Muscle of leg (tissue), 11 donors: Measurements from ENCODE around the gene HOMEZ. TPM values are rescaled to one million over a fixed set of nuclear protein-coding genes. Genes with fewer than 3 reads are reported as not detected.
A peak's percentile ranks its signal among the peaks of the same experiment; 100 is the strongest.
"Not testable (repeated sequence)": the region's sequence is repeated elsewhere in the genome, so short reads cannot be mapped to it uniquely, and the experiment has no call there.

ENCODE experiments used
- DNase-seq: peaks from one replicate; pipeline ENCODE4 v3.0.0; 2013
- H3K27ac ChIP-seq: one replicate; pipeline ENCODE4 v1.5.1; 2013; ENCODE audit warnings: mild to moderate bottlenecking, low read length, control low read depth
- H3K27me3 ChIP-seq: one replicate; pipeline ENCODE4 v1.6.1; 2013; ENCODE audit warnings: low read length; ENCODE audit not compliant: control insufficient read depth, insufficient read depth
- H3K36me3 ChIP-seq: one replicate; pipeline ENCODE4 v1.6.1; 2013; ENCODE audit warnings: low read length; ENCODE audit not compliant: control insufficient read depth, insufficient read depth
- H3K4me1 ChIP-seq: one replicate; pipeline ENCODE4 v1.6.1; 2013; ENCODE audit warnings: low read length; ENCODE audit not compliant: control insufficient read depth, insufficient read depth
- H3K4me3 ChIP-seq: one replicate; pipeline ENCODE4 v1.5.1; 2013; ENCODE audit warnings: low read length, control low read depth
- H3K9me3 ChIP-seq: replicated peaks from 2 replicates; pipeline ENCODE4 v1.6.1; 2013; ENCODE audit warnings: low read depth, low read length; ENCODE audit not compliant: control insufficient read depth
- WGBS: methylation state at CpG from one replicate; pipeline ENCODE4 v1.1.5; 2013; ENCODE audit warnings: missing lambda C conversion rate; ENCODE audit not compliant: insufficient coverage; 5-methylcytosine and 5-hydroxymethylcytosine counted together
- polyA plus RNA-seq, 8 donors: library from polyadenylated mRNA; unstranded; fragments of 120-200 nt; gene quantifications; one replicate each; pipeline versions ENCODE4 v1.2.1 to v1.2.3, GENCODE V29; 2013; ENCODE audit warnings: inconsistent platforms in 1 of 8, low replicate concordance in 1 of 8; ENCODE audit not compliant: insufficient read length in 8 of 8, insufficient read depth in 1 of 8
- total RNA-seq: library from RNA; stranded (reverse); fragments of 120-200 nt; gene quantifications from one replicate; pipeline ENCODE4 v1.2.4, GENCODE V29; 2013

HOMEZ gene
- total and polyA plus RNA-seq, 9 donors, result 8.6 to 12.6 (median 10.9) TPM

DNA sequence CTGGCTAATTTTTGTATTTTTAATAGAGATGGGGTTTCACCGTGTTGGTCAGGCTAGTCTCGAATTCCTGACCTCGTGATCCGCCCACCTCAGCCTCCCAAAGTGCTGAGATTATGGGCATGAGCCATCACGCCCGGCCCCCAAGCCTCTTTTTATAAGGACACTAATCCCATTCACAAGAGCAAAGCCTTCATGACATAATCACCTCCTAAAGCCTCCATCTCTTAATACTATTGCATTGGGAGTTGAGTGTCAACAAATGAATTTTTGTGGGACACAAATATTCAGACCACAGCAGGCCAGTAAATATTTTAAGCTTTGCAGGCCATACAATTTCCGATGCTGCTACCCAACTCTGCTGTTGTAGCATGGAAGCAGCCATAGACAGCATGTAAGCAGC lies 37.3 kb downstream of the HOMEZ start:
- Histone ChIP-seq H3K27me3 (peaks cover 2% of the 10 kb centered on the region), H3K36me3 (no peaks in the 10 kb centered on the region), H3K9me3 (no peaks in the 10 kb centered on the region), H3K4me1 (no peaks in the 10 kb centered on the region), H3K27ac (no peak overlapping the region), H3K4me3 (no peak overlapping the region)
- WGBS, result no CpG with 5 or more reads among the region's 7 CpGs
- no peak for DNase-seq

GRCh38 chr14:23245282-23245681 lies 40.6 kb downstream of the HOMEZ start:
- Histone ChIP-seq H3K4me3 (no peak overlapping the region), H3K27me3 (peaks cover 2% of the 10 kb centered on the region), H3K36me3 (no peaks in the 10 kb centered on the region), H3K4me1 (no peaks in the 10 kb centered on the region), H3K9me3 (no peaks in the 10 kb centered on the region), H3K27ac (no peak overlapping the region)
- no peak for DNase-seq

DNA sequence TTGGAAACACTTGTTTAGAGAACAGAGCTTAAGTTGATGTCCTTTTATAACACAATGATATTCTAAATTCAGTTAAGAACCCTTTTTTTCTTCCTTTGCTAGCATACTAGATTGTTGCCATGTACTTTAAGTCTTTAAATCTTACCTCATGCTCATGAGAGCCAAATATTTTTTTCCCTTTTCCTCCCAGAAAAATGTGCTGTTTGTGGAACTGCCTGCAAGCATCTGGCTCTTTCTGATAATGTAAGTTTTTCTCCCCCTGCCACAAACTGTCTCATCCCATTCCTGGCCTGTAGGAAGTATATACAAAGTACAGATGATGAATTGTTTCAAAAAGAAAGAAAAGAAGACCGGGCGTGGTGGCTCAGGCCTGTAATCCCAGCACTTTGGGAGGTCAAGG lies 42.9 kb downstream of the HOMEZ start:
- no CpG with 5 or more reads among the region's 2 CpGs for WGBS
- peaks cover 3% of the 10 kb centered on the region for H3K4me1 ChIP-seq
- H3K36me3 ChIP-seq, result no peaks in the 10 kb centered on the region
- H3K27ac ChIP-seq, result no peak overlapping the region
- peaks cover 2% of the 10 kb centered on the region for H3K27me3 ChIP-seq
- no peaks in the 10 kb centered on the region for H3K9me3 ChIP-seq
- DNase-seq, result peak; percentile 68
- no peak overlapping the region for H3K4me3 ChIP-seq

DNA sequence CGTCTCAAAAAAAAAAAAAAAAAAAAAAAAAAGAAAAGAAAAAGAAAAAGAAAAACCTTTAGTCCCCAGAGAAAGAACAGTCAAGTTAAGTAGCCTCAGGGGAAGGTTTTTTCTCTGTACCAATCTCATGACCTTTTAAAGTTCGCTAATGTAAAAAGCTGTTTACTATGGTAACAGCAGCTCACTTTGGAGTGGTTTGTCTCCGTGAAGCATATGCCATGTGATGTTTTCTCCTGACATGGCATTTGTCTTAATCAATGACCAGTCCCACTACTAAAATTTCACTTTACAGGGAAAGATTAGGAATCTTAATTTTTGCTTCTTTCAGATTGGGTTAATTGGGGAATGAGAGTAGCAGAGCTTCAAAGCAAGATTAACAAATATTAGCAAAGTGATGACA lies 43.9 kb downstream of the HOMEZ start:
- Histone ChIP-seq H3K27ac (no peak overlapping the region), H3K9me3 (no peaks in the 10 kb centered on the region), H3K4me3 (no peak overlapping the region), H3K27me3 (no peaks in the 10 kb centered on the region), H3K36me3 (no peaks in the 10 kb centered on the region), H3K4me1 (peaks cover 8% of the 10 kb centered on the region)
- DNase-seq, result no peak
- no CpG with 5 or more reads among the region's 3 CpGs for WGBS

DNA sequence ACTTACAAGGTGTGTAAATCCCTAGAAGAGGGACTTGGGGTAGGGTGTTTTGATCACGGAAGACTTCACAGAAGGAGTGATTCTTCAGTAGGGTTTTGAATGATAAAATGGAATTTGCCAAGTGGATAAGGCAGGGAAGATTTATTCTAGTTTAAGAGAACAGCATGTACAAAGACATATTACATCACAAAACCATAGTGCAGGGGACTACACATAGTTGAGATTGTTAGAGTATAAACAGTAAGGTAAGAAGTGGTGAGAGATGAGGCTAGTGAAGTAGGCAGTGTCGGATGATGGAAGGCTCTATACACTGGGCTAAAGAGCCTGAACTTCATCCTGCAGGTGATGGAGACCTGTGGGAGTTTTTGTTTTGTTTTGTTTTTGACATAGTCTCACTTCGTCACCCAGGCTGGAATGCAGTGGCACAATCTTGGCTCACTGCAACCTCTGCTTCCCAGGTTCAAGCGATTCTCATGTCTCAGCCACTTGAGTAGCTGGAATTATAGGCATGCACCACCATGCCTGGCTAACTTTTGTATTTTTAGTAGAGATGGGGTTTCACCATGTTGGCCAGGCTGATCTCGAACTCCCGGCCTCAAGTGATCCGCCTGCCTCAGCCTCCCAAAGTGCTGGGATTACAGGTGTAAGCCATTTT lies 44.7 kb downstream of the HOMEZ start:
- H3K9me3 ChIP-seq, H3K27ac ChIP-seq, DNase-seq, H3K4me3 ChIP-seq, H3K36me3 ChIP-seq, H3K4me1 ChIP-seq, H3K27me3 ChIP-seq: not testable (repeated sequence)
- 83% methylated on average over 1 of the region's 7 CpGs for WGBS

DNA sequence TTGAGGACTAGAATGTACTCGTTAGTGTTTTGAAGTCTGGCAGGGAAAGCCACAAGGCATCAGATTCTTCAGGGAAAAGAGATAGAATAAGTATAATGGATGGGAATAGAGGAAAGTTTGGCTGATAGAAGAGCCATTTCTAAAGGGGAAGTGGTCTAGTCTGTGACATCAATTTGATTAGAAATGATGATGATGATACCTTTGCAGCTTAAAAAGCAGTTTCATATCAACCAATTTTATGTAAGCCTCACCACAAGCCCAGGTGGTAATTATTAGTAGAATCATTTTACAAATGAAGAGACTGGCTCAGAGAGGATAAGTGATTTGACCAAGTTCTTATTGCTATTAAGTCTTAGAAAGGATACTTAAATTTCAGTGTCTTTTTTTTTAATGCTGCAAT lies 45.3 kb downstream of the HOMEZ start:
- no CpG with 5 or more reads among the region's 1 CpG for WGBS
- no peak for DNase-seq
- Histone ChIP-seq H3K9me3 (no peaks in the 10 kb centered on the region), H3K4me3 (no peak overlapping the region), H3K4me1 (peaks cover 8% of the 10 kb centered on the region), H3K36me3 (no peaks in the 10 kb centered on the region), H3K27ac (no peak overlapping the region), H3K27me3 (no peaks in the 10 kb centered on the region)

DNA sequence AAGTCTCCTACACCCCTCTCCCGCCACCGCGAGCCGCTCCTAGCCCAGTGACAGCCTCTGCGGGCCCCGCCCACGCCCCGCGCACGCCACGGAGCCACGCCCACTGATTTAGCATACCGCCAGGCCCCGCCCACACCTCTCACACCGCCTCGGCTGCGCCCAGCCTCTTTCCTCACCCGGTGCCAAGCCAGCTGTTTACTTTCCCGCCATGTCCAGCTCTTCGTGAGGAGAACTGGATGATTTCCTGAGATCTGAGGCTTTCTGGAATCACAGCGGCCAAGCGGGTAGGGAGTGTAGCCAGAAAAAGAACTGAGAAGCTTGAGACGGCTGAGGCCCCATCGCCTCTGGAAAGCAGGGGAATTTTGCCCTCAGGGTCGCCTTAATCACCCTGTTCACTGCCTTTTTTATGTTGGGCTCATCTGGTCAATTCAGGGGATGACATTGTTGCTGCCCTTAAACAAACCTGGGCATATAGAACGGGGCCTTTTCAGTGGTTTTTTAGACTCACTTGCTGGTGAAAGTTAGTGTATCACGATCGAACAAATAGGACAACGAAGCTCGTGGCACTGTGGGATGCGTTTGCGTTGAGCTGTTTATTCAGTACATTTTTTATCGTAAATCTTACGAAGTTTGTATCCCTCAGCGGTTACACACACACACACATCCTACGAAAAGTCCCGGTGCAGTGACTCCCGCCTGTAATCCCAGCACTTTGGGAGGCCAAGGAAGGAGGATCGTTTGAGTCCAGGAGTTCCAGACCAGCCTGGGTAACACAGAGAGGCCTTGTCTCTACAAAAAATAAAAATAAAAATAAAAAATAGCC lies 47.9 kb downstream of the HOMEZ start, which contains the start of gene RNF212B:
Gene RNF212B, plus strand, starts transcription at position 165 of the 823 bp plus-strand sequence. CDS start 2,410 bp downstream, outside the sequence.
- H3K4me1 ChIP-seq, result peaks cover 8% of the 10 kb centered on the region
- 16% methylated on average over 27 of the region's 39 CpGs for WGBS
- H3K4me3 ChIP-seq, result peak within 1 kb of the TSS; percentile 11
- H3K9me3 ChIP-seq, result no peaks in the 10 kb centered on the region
- H3K36me3 ChIP-seq, result no peaks in the 10 kb centered on the region
- H3K27ac ChIP-seq, result no peak within 1 kb of the TSS
- peaks cover 3% of the 10 kb centered on the region for H3K27me3 ChIP-seq
- DNase-seq, result peak; percentile 93

GRCh38 chr14:23232241-23232808 lies 53.6 kb downstream of the HOMEZ start:
- DNase-seq, H3K4me3 ChIP-seq, H3K4me1 ChIP-seq, H3K27ac ChIP-seq, H3K9me3 ChIP-seq, H3K27me3 ChIP-seq, H3K36me3 ChIP-seq: not testable (repeated sequence)
- WGBS, result 98% methylated on average over 12 of the region's 38 CpGs

- H3K27me3 ChIP-seq, result no peaks in the 10 kb centered on the region
- no peak for DNase-seq
- WGBS, result no CpG with 5 or more reads among the region's 1 CpG
- no peak overlapping the region for H3K27ac ChIP-seq
- H3K4me3 ChIP-seq, result no peak overlapping the region
- no peaks in the 10 kb centered on the region for H3K36me3 ChIP-seq
- H3K9me3 ChIP-seq, result no peaks in the 10 kb centered on the region
- no peaks in the 10 kb centered on the region for H3K4me1 ChIP-seq
Measured at GRCh38 chr14:23228812-23229211, 57.1 kb downstream of the HOMEZ start.

DNA sequence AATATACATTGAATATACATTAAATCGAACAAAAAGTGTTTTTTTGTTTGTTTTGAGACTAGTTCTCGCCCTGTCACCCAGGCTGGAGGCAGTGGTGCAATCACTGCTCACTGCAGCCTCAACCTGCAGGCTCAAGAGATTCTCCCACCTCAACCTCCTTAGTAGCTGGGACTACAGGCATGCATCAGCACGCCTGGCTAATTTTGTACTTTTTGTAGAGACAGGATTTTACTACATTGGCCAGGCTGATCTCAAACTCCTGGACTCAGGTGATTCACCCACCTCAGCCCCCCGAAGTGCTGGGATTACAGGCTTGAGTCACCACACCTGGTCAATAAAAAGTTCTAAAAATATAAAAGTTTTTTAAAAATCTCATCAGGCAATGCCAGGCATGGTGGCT lies 58.4 kb downstream of the HOMEZ start:
- no peaks in the 10 kb centered on the region for H3K27me3 ChIP-seq
- no peaks in the 10 kb centered on the region for H3K36me3 ChIP-seq
- H3K27ac ChIP-seq, result no peak overlapping the region
- H3K4me1 ChIP-seq, result no peaks in the 10 kb centered on the region
- WGBS, result no CpG with 5 or more reads among the region's 4 CpGs
- H3K9me3 ChIP-seq, result no peaks in the 10 kb centered on the region
- no peak overlapping the region for H3K4me3 ChIP-seq
- no peak for DNase-seq
